Measurements from ENCODE around the gene DGKI.

- no peak for TF ChIP-seq CTCF (IDR thresholded peaks at IDR 0.05)
- no peak for TF ChIP-seq POLR2A (IDR thresholded peaks at IDR 0.05)
These were observed 75.1 kb downstream of the DGKI start for GRCh38 chr7:137771679-137772078.
